Fibroblast of mammary gland (primary cell): ENCODE data around the gene SMCHD1.

ENCODE experiments used
- DNase-seq: peaks from one replicate; pipeline ENCODE4 v3.0.0-alpha.2; 2010; ENCODE audit warnings: low read depth
- H3K4me3 ChIP-seq: 2 replicates; pipeline ENCODE4 v1.5.1; 2011; ENCODE audit warnings: low read depth, mild to moderate bottlenecking, low read length, moderate library complexity; ENCODE audit not compliant: control insufficient read depth
- CTCF ChIP-seq: conservative IDR thresholded peaks from 2 replicates; pipeline ENCODE4 v1.5.1; 2011; ENCODE audit warnings: low read depth, low read length, inconsistent platforms; ENCODE audit not compliant: control insufficient read depth, insufficient read depth

Gene SMCHD1

GRCh38 chr18:2618009-2618408 is 37.5 kb upstream of the SMCHD1 start:
- no peak for DNase-seq
- H3K4me3 ChIP-seq, result no peak overlapping the region
- TF ChIP-seq CTCF, result no peak

GRCh38 chr18:2625217-2625616 is 30.3 kb upstream of the SMCHD1 start:
- no peak for DNase-seq

GRCh38 chr18:2627821-2628276 is 27.7 kb upstream of the SMCHD1 start:
- DNase-seq, result peak; percentile 61
- H3K4me3 ChIP-seq, result no peak overlapping the region

More at GRCh38 chr18:2625217-2625616, 30.3 kb upstream of the SMCHD1 start:
- H3K4me3 ChIP-seq, result no peak overlapping the region
- no peak for TF ChIP-seq CTCF

GRCh38 chr18:2629003-2629402 is 26.5 kb upstream of the SMCHD1 start:
- no peak for DNase-seq
- no peak for TF ChIP-seq CTCF
- H3K4me3 ChIP-seq, result no peak overlapping the region

More at GRCh38 chr18:2627821-2628276, 27.7 kb upstream of the SMCHD1 start:
- no peak for TF ChIP-seq CTCF

- no peak for DNase-seq
- H3K4me3 ChIP-seq, result no peak overlapping the region
- TF ChIP-seq CTCF, result no peak
Measured at GRCh38 chr18:2635586-2635985, 19.9 kb upstream of the SMCHD1 start.

- no peak for TF ChIP-seq CTCF
- no peak for DNase-seq
- no peak overlapping the region for H3K4me3 ChIP-seq
Measured at GRCh38 chr18:2636126-2636631, 19.3 kb upstream of the SMCHD1 start.

- DNase-seq, result peak; percentile 30
- H3K4me3 ChIP-seq, result no peak overlapping the region
- no peak for TF ChIP-seq CTCF
Measured at GRCh38 chr18:2641638-2642037, 13.9 kb upstream of the SMCHD1 start.
